HG03460 (cell line): ENCODE data around the gene NKD1.

ENCODE experiments used
- ATAC-seq: cut with Tn5 transposase; IDR thresholded peaks from one replicate; pipeline ENCODE4 v1.9.1; 2021; ENCODE audit not compliant: unreplicated experiment

The NKD1 gene

DNA sequence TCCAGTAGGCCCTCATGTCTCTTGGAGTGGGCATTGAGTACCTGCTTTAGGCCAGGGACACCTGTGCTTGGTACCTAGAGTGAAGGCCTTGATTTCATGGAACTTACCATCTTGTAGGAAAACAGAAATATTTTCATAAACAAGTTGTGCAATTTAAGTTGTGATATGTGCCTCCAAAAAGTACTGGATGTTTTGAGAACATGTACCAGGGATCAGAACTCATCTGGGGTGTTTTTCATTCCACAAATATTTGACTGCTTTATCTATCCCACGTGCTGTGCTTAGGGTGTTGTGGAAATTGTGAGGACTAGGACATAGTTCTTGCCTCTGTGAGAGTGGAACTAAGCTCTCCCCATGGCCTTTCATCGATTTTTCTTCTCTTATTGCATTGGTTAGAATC, 8.8 kb downstream of the NKD1 start:
- ATAC-seq = no peak

DNA sequence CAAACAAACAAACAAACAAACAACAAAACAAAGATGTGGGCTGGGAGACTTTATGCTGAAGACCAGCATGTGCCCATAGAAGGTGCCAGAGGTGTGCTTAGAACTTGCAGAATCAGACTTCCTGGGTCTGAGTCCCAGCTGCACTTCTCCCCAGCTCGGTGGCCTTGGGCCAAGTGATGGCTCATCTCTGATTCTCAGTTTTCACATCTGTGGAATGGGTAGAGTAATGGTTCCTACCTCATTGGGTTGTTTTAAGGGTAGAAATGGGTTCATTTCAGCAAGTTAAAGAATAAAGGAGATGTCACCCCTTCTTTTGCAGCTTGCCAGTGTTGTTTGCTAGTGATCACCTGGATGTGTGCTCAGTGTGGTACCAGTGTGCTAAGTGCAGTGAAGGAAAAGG, 10.7 kb downstream of the NKD1 start:
- ATAC-seq = no peak

DNA sequence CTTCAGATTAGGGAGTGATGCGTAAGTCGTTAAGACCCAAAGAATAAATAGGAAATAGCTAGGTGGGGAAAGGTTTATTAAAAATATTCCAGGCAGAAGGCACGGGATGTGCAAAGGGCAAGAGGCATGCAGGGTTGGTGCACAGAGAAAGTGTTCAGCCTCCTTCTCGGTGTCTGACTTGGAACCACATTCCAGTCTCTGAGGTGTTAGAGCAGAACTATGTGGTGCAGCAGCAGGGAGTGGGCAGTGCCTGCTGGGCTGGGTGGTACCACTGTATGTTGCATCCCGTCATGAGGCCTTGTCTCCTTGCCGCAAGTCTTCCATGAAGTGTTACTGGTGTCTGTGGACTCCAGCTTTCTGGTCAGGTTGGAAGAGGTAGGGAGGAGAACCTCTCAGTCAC, 11.1 kb downstream of the NKD1 start:
- no peak for ATAC-seq

DNA sequence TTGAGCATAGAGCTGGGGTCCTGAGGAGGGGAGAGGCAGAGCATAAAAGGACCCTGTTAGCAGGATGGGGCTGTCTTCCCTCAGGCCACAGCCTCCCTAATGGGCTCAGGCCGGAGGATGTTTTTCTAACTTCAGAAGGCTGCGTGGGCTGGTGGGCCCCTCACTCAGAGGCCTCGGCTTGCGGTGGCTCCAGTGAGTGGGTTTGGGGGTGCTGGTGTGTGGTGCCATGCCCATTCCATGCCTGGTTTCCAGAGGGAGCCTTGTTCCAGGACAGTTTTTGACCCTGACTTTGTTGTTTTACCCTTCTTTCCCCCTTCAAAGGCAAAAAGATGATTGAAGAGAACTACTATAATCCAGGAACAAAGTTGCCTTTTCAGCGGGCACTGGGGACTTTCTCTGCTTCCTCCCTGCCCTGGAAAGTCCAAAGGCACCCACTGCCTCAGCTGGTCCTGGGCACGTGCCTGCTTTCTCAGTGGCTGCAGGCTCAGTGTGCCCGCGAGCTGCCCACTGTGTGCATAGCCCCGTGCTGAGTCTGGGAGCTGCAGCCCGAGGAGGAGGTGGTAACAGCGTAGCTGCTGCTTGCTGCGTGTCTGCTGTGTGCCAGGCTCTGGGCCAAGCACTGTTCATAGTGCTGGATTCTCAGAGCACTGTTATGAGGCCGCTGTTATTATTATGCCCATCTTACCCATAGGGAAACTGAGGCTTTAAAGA, 11.8 kb downstream of the NKD1 start:
- ATAC-seq = no peak

DNA sequence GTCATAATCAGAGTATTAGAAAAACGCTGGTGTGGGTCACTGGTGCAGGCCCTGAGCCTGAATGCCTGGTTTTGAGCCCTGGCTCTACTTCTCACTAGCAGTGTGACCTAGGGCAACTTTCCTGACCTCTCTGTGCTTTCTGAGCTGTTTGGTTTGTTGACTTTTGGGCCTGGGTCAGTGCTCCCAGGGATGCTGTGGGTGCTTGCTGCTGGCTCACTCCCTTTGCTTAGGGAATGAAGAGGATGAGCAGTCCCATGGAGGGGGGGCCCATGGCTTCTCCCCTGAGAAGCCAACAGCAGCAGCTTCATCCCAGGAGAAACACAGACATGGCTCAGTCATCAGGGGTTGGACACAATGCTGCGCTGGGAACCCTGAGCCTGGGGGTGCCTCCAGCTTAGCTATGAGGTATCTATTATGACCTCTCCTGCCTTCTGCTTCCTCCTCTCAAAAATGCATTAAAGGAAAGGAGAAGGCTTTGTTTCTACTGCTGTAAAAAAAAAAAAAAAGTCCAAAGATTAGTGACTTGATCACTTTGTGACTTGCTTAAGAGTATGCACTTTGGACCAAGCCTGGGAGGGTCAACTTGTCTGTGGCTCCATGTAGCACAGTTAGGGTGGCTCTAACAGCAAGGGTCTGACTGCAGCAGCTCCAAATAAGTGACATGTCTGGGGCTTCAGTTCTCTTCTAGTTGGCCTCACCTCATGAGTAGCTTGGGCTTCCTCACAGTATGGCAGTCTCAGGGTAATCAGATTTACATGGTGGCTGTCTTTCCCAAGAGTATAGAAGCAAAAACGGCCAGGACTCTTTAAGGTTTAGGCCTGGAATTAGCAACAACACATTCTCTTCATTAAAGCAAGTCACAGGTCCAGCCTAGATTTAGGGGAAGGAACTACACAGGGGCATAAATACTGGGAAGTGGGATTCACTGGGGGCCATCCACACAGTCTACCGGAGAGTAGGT, 13.0 kb downstream of the NKD1 start:
- ATAC-seq = no peak

DNA sequence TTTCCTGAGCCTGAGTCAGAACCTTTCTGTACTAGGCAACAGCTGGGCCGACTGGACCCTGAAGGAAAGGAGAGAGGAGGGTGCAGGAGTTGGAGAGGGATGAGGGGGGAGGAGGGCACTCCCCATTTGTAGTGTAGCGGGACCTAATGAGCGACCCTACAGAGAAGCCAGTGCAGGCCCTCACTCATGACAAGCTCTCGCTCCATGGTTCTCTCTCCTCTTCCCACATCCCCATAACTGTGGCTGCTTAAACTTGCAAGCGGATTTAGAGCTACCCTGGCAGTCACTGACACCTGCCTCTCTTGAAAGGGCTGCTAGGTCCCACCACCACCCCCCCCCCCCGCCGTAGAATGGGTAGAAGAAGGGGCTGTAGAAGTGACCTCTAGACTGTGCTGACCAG, 14.5 kb downstream of the NKD1 start:
- ATAC-seq = no peak

DNA sequence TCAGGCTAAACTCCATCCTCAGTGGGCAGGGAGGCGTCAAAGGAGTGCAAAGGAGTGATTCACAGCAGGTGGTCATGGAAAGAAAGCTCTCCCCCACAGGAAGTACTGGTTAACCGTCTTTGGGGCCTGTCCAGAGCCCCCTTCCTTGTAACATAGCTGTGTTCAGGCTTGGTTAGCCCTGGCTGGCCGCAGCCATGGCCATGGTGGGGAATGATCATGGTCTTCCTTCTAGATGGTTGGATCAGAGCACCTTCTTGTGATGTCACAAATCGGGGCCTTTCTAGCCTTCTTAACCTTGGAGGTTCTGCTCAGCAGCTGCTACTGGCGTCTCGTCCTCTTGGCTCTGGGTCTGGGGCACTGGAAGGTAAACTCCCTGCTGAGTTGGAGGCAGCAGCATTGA, 15.8 kb downstream of the NKD1 start:
- ATAC-seq = no peak

DNA sequence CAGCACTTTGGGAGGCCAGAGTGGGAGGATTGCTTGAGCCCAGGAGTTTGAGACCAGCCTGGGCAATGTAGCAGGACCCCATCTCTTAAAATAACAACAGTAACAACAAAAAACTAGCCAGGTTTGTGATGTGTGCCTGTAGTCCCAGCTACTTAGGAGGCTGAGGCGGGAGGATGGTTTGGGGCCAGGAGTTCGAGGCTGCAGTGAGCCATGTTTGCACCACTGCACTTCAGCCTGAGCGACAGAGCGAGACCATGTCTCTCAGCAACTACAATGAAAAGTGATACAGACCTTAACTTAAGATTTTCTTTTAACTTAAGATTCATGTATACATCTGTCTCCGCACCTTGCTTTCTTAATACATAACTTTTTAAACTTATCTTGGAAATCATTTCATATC, 17.2 kb downstream of the NKD1 start:
- ATAC-seq = no peak

DNA sequence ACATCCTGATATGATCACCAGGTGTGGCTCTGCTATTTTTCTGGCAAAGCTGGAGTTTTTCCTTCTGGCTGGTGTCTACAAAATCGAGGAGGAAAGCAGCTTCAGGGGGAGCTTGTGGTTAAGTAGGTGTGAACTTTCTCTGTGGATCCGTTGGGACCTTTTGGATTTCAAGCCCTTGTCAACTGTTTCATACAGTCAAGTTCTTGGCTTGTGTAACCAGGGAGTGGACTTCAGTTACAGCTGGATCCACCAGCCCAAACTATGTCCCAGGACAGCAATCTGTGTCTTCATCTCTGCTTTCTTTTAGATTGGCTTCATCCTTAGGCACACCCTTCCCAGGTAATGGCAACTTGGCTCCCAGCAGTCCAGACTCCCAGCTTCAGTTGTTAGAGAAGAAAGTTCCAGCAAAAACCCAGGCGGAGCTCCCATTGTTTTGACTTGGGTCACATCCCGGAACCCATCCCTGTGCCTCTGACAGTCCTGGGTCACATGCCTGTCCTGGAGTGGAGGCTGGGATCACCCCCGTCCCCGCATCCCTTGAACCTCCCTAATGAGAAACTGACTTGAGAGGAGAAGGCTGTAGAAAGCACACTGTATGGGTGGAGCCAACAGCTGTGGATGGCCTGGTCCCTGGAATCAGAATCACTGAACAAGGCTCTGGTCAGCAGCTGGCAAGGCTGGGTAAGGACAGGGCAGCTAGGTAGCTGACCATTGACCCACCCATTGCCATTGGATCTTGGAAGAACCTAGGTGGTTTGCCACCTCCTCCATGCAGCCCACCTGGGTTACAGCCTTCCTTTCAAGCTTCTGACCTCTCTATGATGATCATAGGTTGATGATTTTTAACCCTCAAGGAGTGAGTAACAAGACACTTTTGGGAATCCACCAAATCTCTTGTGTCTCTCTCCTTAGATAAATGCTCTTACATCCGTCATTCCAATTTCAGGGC, 18.1 kb downstream of the NKD1 start:
- ATAC-seq = no peak

DNA sequence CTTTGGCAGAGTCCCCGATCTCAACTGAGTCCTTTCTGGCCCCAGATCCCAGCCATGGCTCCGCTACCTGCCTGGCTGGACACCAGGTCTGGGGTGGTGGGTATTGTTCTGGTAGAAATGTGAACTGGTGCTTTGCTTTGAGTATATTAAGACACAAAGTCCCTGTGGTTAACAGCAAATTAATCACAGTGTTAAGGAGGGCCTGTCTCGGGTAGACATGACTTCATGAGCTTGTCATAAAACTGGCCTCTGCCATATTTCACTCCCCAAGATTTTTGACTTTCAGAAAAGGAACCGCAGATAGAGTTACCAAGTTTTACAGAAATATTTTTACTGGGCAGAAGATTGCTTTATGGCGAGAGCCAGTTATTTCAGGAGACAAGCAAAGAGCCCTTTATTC, 19.5 kb downstream of the NKD1 start:
- no peak for ATAC-seq

DNA sequence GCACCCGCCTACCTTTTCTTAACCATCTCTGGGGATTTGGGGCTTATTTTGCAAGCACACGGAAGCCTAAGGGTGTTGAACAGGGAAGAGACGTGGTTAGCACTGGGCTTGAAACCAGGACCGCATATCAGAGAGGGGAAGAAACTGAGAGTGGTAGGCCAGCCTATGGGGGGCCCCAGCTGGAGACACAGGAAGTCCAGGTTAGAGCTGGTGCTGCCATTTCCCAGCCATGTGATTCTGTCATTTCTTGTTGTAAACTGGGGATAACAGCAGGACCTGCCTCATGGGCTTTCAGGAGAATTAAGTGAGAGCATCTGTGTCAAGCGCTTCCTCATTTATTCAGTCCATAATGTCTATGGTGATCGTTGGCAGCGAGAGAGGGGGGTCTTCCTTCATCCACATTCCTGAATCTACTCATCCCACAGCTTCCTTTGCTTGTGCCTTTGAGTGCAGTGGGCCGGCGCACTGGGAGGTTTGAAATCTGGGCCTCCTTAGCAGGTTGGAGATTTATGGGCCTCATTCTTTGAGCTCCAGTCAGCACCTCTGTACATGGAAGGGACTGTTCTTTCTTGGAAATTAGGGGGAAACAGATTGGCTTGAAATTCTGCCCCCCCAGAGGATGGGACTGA, 20.1 kb downstream of the NKD1 start:
- ATAC-seq = no peak

DNA sequence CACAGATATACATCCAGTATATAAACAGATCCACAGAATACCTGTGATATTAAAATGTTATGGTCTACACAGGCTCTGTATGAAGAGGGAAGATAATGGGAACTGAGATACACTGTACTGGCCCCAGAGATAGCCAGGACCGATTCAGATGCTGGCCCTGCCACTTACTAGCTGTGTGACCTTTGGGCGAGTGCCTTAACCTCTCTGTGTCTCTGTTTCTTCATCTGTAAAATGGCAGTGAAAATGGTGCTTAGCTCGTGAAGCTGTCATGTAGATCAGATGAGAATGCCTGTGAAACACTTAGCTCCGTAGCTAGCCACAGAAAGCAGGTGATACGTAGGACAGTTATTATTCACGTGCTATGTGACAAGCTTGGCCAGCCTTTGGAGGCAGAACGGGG, 22.2 kb downstream of the NKD1 start:
- ATAC-seq = no peak

DNA sequence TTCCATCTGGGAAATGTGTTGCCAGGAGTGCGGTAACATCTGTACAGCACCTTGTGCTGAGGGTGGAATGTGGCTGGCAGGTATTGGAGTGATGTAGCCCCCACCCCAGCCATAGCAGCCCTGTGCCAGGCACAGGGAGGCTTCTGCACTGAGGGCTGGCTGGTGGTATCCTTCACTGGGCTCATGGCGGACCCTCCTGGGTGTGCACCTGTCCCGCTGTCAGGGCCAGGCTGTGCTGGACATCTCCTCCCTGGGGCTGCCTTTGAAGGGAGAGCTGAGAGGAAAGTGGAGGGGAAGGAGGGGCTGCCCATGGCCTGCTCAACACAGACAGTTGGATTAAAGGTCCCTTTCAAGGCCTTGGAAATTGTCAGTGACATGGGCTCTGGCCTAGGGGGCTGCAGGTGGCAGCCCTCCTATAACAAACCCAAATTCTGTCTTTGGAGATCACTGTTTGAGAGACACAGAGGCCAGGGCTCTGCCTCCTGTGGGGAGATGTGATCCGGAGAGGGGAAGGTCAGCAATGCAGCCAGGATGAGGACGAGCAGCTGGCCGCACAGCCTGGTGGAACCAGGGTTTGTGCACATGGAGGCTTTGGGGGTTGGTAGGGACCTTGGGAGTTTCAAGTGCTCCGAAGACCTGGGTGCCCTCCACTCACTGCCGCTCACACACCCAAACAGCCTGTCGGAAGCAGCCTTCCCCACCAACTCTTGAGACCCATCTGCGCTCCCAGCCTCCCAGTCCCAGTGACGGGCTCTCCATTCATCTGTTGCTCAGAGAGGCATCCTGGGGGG, 22.8 kb downstream of the NKD1 start:
- ATAC-seq = no peak

DNA sequence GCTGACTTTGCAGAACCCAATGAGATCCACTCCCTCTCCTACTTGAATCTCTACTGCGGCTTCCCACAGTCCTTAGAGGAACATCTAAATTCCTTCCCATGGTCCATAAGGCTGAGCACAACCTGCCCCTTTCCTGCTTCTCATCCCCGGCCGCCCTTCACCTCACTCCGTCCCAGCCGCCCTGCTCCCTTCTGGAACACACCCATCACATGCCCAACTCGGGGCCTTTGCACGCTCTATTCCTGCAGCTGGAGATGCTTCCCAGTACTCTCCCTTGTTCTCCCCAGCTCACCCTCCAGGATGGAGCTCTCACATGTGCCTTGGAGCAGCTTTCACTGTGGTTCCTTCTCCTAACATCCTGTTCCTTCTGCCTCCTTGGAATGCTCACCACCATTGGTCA, 23.6 kb downstream of the NKD1 start:
- no peak for ATAC-seq

DNA sequence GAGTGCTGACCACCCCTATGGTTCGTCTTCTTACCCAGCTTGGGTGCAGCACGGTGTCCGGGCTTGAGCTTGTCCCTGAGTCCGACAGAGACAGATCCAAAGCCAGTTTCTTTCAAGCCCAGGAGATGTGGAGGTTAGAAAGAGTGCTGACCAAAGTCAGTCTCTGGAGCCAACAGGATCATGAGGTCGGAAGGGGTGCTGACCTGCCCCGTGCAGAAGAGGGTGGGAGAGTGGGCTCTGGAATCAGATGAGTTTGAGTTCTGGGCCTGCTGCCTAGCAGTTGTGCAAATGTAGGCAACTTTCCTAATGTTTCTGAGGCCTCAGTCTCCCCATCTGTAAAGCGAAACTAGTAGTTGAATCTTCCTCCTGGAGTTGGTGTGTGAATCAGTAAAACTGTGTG, 24.5 kb downstream of the NKD1 start:
- ATAC-seq = no peak

DNA sequence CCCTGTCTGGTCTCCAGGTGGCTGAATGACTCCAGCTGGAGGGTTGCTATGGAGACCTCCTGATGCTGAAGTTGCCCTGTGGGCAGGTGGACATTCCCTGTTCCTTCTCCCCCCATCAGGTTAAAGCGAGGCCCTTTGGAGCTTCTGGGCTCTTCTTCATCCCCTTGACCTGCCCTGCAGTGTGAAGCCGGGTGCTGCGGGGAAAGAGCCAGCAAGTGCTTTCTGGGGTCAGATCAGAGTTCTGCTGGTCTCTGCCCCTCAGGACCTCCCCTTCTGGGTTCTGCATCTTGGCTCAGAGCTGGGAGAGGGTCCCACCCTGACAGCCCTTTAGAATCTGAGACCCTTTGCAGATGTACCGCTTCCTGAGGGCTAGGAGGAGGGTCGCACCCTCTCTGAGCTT, 25.1 kb downstream of the NKD1 start:
- no peak for ATAC-seq

DNA sequence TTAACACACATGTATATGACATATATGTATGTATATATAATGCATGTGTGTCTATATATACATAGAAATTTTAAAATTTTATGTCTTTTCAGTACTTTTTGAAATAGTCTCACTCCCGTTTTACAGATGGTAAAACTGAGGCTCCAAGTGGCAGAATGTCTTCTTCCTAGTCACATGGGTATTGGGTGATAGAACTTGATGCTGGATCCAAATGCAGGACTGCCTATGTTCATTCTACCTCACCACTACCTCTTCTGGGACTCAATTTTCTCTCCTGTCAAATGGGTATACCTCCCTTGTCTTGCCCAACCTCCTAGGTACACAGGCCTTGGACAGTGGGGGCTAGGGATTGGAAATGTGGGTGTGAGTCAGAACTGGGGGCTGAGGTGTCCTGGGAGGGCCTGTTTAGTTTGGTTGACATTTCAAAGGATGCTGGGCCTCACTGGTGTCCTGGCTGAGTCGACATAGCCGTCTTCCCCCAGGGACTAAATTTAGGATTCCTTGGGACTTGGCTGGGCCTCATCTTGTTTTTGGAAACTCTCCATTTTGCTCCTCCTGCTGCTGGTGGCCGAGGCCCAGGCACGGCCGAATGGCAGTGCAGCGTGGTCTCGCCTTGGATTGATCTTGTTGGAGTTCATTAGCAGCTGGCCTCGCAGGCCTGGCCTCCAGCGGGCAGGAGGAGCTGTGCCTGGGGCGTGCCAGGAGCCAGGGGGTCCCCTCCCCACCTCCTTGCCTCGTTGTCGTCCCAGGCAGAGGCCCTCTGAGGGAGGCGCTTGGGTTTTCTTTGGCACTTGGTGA, 25.9 kb downstream of the NKD1 start:
- no peak for ATAC-seq

DNA sequence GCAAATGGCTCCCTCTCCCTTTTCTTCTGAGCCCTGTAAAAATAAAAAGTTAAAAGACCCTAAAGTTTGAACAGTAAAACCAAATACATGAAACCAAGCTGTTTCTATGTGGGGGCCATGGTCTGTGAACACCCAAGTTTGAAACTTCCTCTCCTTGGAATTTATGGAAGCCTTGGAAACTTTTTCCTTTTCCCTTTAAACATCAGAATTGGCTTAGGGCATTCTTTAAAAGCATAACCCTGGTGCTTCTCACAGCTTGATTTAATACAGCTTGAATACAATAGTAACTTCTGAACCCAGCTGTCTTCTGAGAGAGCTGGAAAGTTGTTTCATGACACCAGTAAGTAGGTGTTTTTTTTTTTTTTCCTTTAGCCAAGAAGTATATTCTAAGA, 26.5 kb downstream of the NKD1 start:
- ATAC-seq = no peak

DNA sequence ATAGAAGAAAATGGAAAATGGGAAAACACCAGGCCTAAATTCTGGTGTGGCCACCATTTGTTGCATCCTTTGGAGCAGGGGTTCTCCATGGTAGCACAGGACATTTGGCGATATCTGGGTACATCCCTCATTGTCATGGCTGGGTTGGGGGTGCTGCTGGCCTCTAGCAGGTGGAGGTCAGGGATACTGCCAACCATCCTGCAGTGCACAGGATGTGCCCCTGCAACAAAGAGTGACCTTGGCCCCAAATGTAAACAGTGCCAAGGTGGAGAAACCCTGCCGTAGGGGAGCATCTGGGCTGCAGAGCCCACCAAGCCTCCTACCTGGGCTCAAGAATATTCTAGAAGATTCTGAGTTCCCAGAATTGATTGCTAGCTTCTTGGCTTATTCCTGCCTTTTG, 27.5 kb downstream of the NKD1 start:
- no peak for ATAC-seq
